Activated CD4-positive, alpha-beta memory T cell treated with anti-CD3 and anti-CD28 coated beads, Interleukin-2, amount 10 ng/mL, durations not matched to agents 7 days and 5 days (primary cell): ENCODE results near the gene GBX2. TPM values are rescaled to one million over a fixed set of nuclear protein-coding genes. Genes with fewer than 3 reads are reported as not detected.

Experiments
- CTCF ChIA-PET: fragments of 350-600 bp; sonication (Branson Sonifier 250); formaldehyde crosslinking; loops from one replicate; lab custom pipeline; 2021; ENCODE audit warnings: antibody characterized with exemption, inconsistent platforms; lab: Charles Lee
- POLR2A ChIA-PET: fragments of 350-600 bp; sonication (Branson Sonifier 250); formaldehyde crosslinking; loops from one replicate; lab custom pipeline; 2021; ENCODE audit warnings: antibody characterized with exemption; lab: Charles Lee
- DNase-seq: peaks from one replicate; pipeline ENCODE4 v3.0.0-alpha.2; 2020
- H3K27ac Mint-ChIP-seq: one replicate; pipeline ENCODE4 v1.8.0; 2021; ENCODE audit warnings: mild to moderate bottlenecking, mixed read lengths
- H3K27me3 Mint-ChIP-seq: one replicate; pipeline ENCODE4 v1.8.0; 2021; ENCODE audit warnings: mixed read lengths
- H3K36me3 Mint-ChIP-seq: one replicate; pipeline ENCODE4 v1.8.0; 2021; ENCODE audit warnings: low read depth, mixed read lengths
- H3K4me1 Mint-ChIP-seq: one replicate; pipeline ENCODE4 v1.8.0; 2021; ENCODE audit warnings: mixed read lengths
- H3K4me3 Mint-ChIP-seq: one replicate; pipeline ENCODE4 v1.8.0; 2021; ENCODE audit warnings: mild to moderate bottlenecking, mixed read lengths
- H3K9me3 Mint-ChIP-seq: one replicate; pipeline ENCODE4 v1.8.0; 2021; ENCODE audit warnings: mixed read lengths
- total RNA-seq, 2 experiments: library from RNA; stranded (reverse); gene quantifications; one replicate each; pipeline ENCODE4 v1.2.3, GENCODE V29; 2021

The GBX2 gene
- total RNA-seq, 2 experiments from 2014 or later: not detected

- CTCF ChIA-PET: interaction anchor here (0.7 to 7.7 kb wide), 4 partner anchors 71 to 413 kb away, joined by 3 to 56 read pairs (median 6); no protein-coding TSS in a partner anchor
- Mint-ChIP-seq H3K4me3 (no peak overlapping the region), H3K36me3 (no peaks in the 10 kb centered on the region)
Measured at GRCh38 chr2:236178890-236179235, 10.7 kb upstream of the GBX2 start.

GRCh38 chr2:236177967-236178889 is 10.0 kb upstream of the GBX2 start:
- Mint-ChIP-seq H3K27me3 (peaks cover 53% of the 10 kb centered on the region), H3K36me3 (no peaks in the 10 kb centered on the region), H3K4me3 (peak overlapping the region; percentile 13), H3K9me3 (no peaks in the 10 kb centered on the region), H3K4me1 (peaks cover 2% of the 10 kb centered on the region), H3K27ac (no peak overlapping the region)
- DNase-seq: peak; percentile 32
- POLR2A ChIA-PET: no interaction called here
- CTCF ChIA-PET: interaction anchor here (0.7 to 7.7 kb wide), 9 partner anchors 9 to 672 kb away, joined by 3 to 56 read pairs (median 3); no protein-coding TSS in a partner anchor

More at GRCh38 chr2:236178890-236179235, 10.7 kb upstream of the GBX2 start:
- DNase-seq: no peak
- no peaks in the 10 kb centered on the region for H3K9me3 Mint-ChIP-seq
- H3K4me1 Mint-ChIP-seq: peaks cover 2% of the 10 kb centered on the region
- peaks cover 49% of the 10 kb centered on the region for H3K27me3 Mint-ChIP-seq
- POLR2A ChIA-PET: no interaction called here
- H3K27ac Mint-ChIP-seq: no peak overlapping the region

- ChIA-PET POLR2A (no interaction called here), CTCF (interaction anchor here (0.8 to 7.7 kb wide), 8 partner anchors 8 to 671 kb away, joined by 3 to 56 read pairs (median 4); no protein-coding TSS in a partner anchor)
- DNase-seq: peak; percentile 24
- H3K4me3 Mint-ChIP-seq: no peak overlapping the region
- peaks cover 2% of the 10 kb centered on the region for H3K4me1 Mint-ChIP-seq
- peaks cover 55% of the 10 kb centered on the region for H3K27me3 Mint-ChIP-seq
- H3K27ac Mint-ChIP-seq: no peak overlapping the region
- H3K36me3 Mint-ChIP-seq: no peaks in the 10 kb centered on the region
- H3K9me3 Mint-ChIP-seq: no peaks in the 10 kb centered on the region
Measured at GRCh38 chr2:236177604-236177966, 9.4 kb upstream of the GBX2 start.

- Mint-ChIP-seq H3K27me3 (peaks cover 60% of the 10 kb centered on the region), H3K9me3 (no peaks in the 10 kb centered on the region), H3K36me3 (no peaks in the 10 kb centered on the region), H3K4me1 (peaks cover 2% of the 10 kb centered on the region), H3K27ac (no peak overlapping the region), H3K4me3 (no peak overlapping the region)
- ChIA-PET POLR2A (no interaction called here), CTCF (interaction anchor here (0.8 to 7.7 kb wide), 5 partner anchors 8 to 671 kb away, joined by 3 to 56 read pairs (median 3); no protein-coding TSS in a partner anchor)
- DNase-seq: no peak
Measured at GRCh38 chr2:236176951-236177350, 8.8 kb upstream of the GBX2 start.

GRCh38 chr2:236176417-236176816 is 8.2 kb upstream of the GBX2 start:
- Mint-ChIP-seq H3K9me3 (no peaks in the 10 kb centered on the region), H3K27me3 (peaks cover 65% of the 10 kb centered on the region), H3K27ac (no peak overlapping the region), H3K4me1 (peaks cover 2% of the 10 kb centered on the region), H3K36me3 (no peaks in the 10 kb centered on the region), H3K4me3 (no peak overlapping the region)
- POLR2A ChIA-PET: no interaction called here
- DNase-seq: no peak
- CTCF ChIA-PET: interaction anchor here (0.9 to 1.1 kb wide), 3 partner anchors 12 to 410 kb away, joined by 3 to 9 read pairs (median 4); no protein-coding TSS in a partner anchor

GRCh38 chr2:236175548-236176150 is 7.5 kb upstream of the GBX2 start:
- Mint-ChIP-seq H3K27me3 (peaks cover 69% of the 10 kb centered on the region), H3K4me3 (no peak overlapping the region), H3K36me3 (no peaks in the 10 kb centered on the region), H3K9me3 (no peaks in the 10 kb centered on the region), H3K27ac (no peak overlapping the region), H3K4me1 (peaks cover 2% of the 10 kb centered on the region)
- DNase-seq: no peak
- POLR2A ChIA-PET: no interaction called here
- CTCF ChIA-PET: interaction anchor here (0.9 to 1.1 kb wide), 2 partner anchors 396 to 410 kb away, joined by 3 to 9 read pairs; no protein-coding TSS in a partner anchor

GRCh38 chr2:236173729-236174607 is 5.8 kb upstream of the GBX2 start:
- DNase-seq: no peak
- no peak overlapping the region for H3K4me3 Mint-ChIP-seq
- H3K9me3 Mint-ChIP-seq: no peaks in the 10 kb centered on the region
- ChIA-PET CTCF (no interaction called here), POLR2A (no interaction called here)
- no peak overlapping the region for H3K27ac Mint-ChIP-seq
- H3K36me3 Mint-ChIP-seq: peaks cover 8% of the 10 kb centered on the region
- H3K4me1 Mint-ChIP-seq: peaks cover 2% of the 10 kb centered on the region
- peaks cover 74% of the 10 kb centered on the region for H3K27me3 Mint-ChIP-seq

GRCh38 chr2:236173036-236173728 is 5.0 kb upstream of the GBX2 start:
- CTCF ChIA-PET: no interaction called here
- peaks cover 8% of the 10 kb centered on the region for H3K36me3 Mint-ChIP-seq
- POLR2A ChIA-PET: no interaction called here

GRCh38 chr2:236172255-236173035 is 4.3 kb upstream of the GBX2 start:
- CTCF ChIA-PET: interaction anchor here (0.6 to 0.9 kb wide), 2 partner anchors 35 to 393 kb away, joined by 3 to 4 read pairs; no protein-coding TSS in a partner anchor

More at GRCh38 chr2:236173036-236173728, 5.0 kb upstream of the GBX2 start:
- Mint-ChIP-seq H3K27ac (no peak overlapping the region), H3K4me1 (peaks cover 2% of the 10 kb centered on the region), H3K9me3 (no peaks in the 10 kb centered on the region), H3K27me3 (peaks cover 72% of the 10 kb centered on the region), H3K4me3 (no peak overlapping the region)
- DNase-seq: no peak

GRCh38 chr2:236171680-236172254 is 3.6 kb upstream of the GBX2 start:
- Mint-ChIP-seq H3K27ac (no peak overlapping the region), H3K27me3 (peaks cover 71% of the 10 kb centered on the region), H3K4me1 (peaks cover 3% of the 10 kb centered on the region), H3K36me3 (peaks cover 8% of the 10 kb centered on the region), H3K4me3 (no peak overlapping the region), H3K9me3 (no peaks in the 10 kb centered on the region)
- POLR2A ChIA-PET: no interaction called here
- CTCF ChIA-PET: interaction anchor here (0.6 to 0.9 kb wide), 2 partner anchors 35 to 393 kb away, joined by 3 to 4 read pairs; no protein-coding TSS in a partner anchor
- DNase-seq: no peak

More at GRCh38 chr2:236172255-236173035, 4.3 kb upstream of the GBX2 start:
- DNase-seq: no peak
- POLR2A ChIA-PET: no interaction called here
- peaks cover 8% of the 10 kb centered on the region for H3K36me3 Mint-ChIP-seq
- H3K4me3 Mint-ChIP-seq: no peak overlapping the region
- H3K9me3 Mint-ChIP-seq: no peaks in the 10 kb centered on the region
- no peak overlapping the region for H3K27ac Mint-ChIP-seq
- peaks cover 71% of the 10 kb centered on the region for H3K27me3 Mint-ChIP-seq
- H3K4me1 Mint-ChIP-seq: peaks cover 2% of the 10 kb centered on the region

GRCh38 chr2:236171181-236171679 is 3.0 kb upstream of the GBX2 start:
- Mint-ChIP-seq H3K4me3 (no peak overlapping the region), H3K27me3 (peaks cover 72% of the 10 kb centered on the region), H3K9me3 (no peaks in the 10 kb centered on the region), H3K4me1 (peaks cover 4% of the 10 kb centered on the region), H3K27ac (no peak overlapping the region), H3K36me3 (peaks cover 8% of the 10 kb centered on the region)
- ChIA-PET POLR2A (no interaction called here), CTCF (interaction anchor here (0.6 to 0.9 kb wide), 2 partner anchors 36 to 392 kb away, joined by 4 read pairs; no protein-coding TSS in a partner anchor)
- DNase-seq: no peak
